K562 (cell line): ENCODE results near the gene VHLL. TPM values are rescaled to one million over a fixed set of nuclear protein-coding genes. Genes with fewer than 3 reads are reported as not detected.

ENCODE experiments used
- BRCA1 ChIP-seq, 2 experiments: fragments of 450-650 bp in 1 of 2; sonication (generic) in 1 of 2; formaldehyde crosslinking in 1 of 2; IDR thresholded peaks; 2 replicates each; pipeline versions ENCODE4 v1.5.0 to v1.6.1; 2017 to 2020; ENCODE audit warnings: mild to moderate bottlenecking in 1 of 2, missing genetic modification reagents in 1 of 2
- E4F1 ChIP-seq: fragments of 250-450 bp; sonication (Bioruptor Pico); IDR thresholded peaks from 2 replicates; pipeline ENCODE4 v1.5.0; 2021; ENCODE audit warnings: mild to moderate bottlenecking, borderline replicate concordance
- EHMT2 ChIP-seq: fragments of 450-650 bp; IDR thresholded peaks from 2 replicates; pipeline ENCODE4 v1.6.1; 2018; ENCODE audit warnings: antibody characterized with exemption
- FIP1L1 ChIP-seq: fragments of 200-400 bp; formaldehyde crosslinking; IDR thresholded peaks from 2 replicates; pipeline ENCODE4 v1.6.1; 2018; ENCODE audit warnings: mild to moderate bottlenecking, low read depth, low read length; ENCODE audit not compliant: poor library complexity, severe bottlenecking
- FOXK2 ChIP-seq, 2 experiments: fragments of 450-650 bp; IDR thresholded peaks in 1 of 2; conservative IDR thresholded peaks in 1 of 2; 2 replicates each; pipeline ENCODE4 v1.6.1; 2016; ENCODE audit warnings: low read depth in 2 of 2, mild to moderate bottlenecking in 1 of 2
- FOXO4 ChIP-seq: fragments of 450-650 bp; formaldehyde crosslinking; IDR thresholded peaks from 2 replicates; pipeline ENCODE4 v1.4.0; 2020; ENCODE audit warnings: mild to moderate bottlenecking, moderate library complexity
- NCOA2 ChIP-seq, 2 experiments: fragments of 450-650 bp; IDR thresholded peaks; 2 replicates each; pipeline ENCODE4 v1.6.1; 2018; ENCODE audit warnings: mild to moderate bottlenecking in 2 of 2, moderate library complexity in 1 of 2; ENCODE audit not compliant: partially characterized antibody in 2 of 2
- PATZ1 ChIP-seq: fragments of 250-450 bp; sonication (Bioruptor Pico); IDR thresholded peaks from 2 replicates; pipeline ENCODE4 v1.5.0; 2020; ENCODE audit warnings: mild to moderate bottlenecking, borderline replicate concordance
- PHF8 ChIP-seq: fragments of 200-600 bp; sonication (generic); IDR thresholded peaks from 2 replicates; pipeline ENCODE4 v1.6.1; 2012; ENCODE audit warnings: mixed run types, mild to moderate bottlenecking, inconsistent platforms, low read length, moderate library complexity, borderline replicate concordance
- RNF219 ChIP-seq: fragments of 250-450 bp; sonication (Bioruptor Pico); IDR thresholded peaks from 2 replicates; pipeline ENCODE4 v1.5.0; 2022; ENCODE audit warnings: mild to moderate bottlenecking
- SMC3 ChIP-seq: conservative IDR thresholded peaks from 2 replicates; pipeline ENCODE4 v1.6.1; 2011; ENCODE audit warnings: low read depth, low read length, improper control_type of control experiment; ENCODE audit not compliant: insufficient read depth
- TCFL5 ChIP-seq: fragments of 250-450 bp; sonication (Bioruptor Pico); conservative IDR thresholded peaks from 2 replicates; pipeline ENCODE4 v1.6.1; 2021; ENCODE audit warnings: mild to moderate bottlenecking, moderate library complexity, matching md5 sums
- TFAM ChIP-seq: fragments of 250-450 bp; sonication (Bioruptor Pico); conservative IDR thresholded peaks from 2 replicates; pipeline ENCODE4 v1.5.0; 2021; ENCODE audit warnings: mild to moderate bottlenecking, moderate library complexity
- TFE3 ChIP-seq: fragments of 450-650 bp; formaldehyde crosslinking; IDR thresholded peaks from 2 replicates; pipeline ENCODE4 v1.4.0; 2020; ENCODE audit warnings: mild to moderate bottlenecking, mixed read lengths
- ZNF707 ChIP-seq: fragments of 250-450 bp; sonication (Bioruptor Pico); conservative IDR thresholded peaks from 2 replicates; pipeline ENCODE4 v1.8.0; 2022; ENCODE audit warnings: inconsistent platforms, mild to moderate bottlenecking, moderate library complexity
- ZNF785 ChIP-seq: fragments of 250-450 bp; sonication (Bioruptor Pico); IDR thresholded peaks from 2 replicates; pipeline ENCODE4 v1.4.0; 2020; ENCODE audit warnings: mild to moderate bottlenecking
- polyA plus RNA-seq, 8 experiments: library from polyadenylated mRNA; depleted of rRNA in 4 of 8; stranded (reverse) in 5 of 8; unstranded in 3 of 8; fragments of >200 nt; fragmentation: Nextera tagmentation in 2 of 8; fragmentation: Illumina TruSeq in 1 of 8; extraction: Ambion mirVana in 2 of 8; extraction: Trizol in 1 of 8; gene quantifications; 2 replicates each; pipeline versions ENCODE4 v1.2.1 to v1.2.3, GENCODE V29; 2011 to 2014; ENCODE audit warnings: inconsistent platforms in 1 of 8, missing spikeins in 1 of 8
- total RNA-seq, 7 experiments: library from RNA; depleted of rRNA in 6 of 7; stranded (reverse); fragments of >200 nt in 6 of 7; fragmentation: Illumina TruSeq in 2 of 7; extraction: Trizol in 2 of 7; gene quantifications; 2 replicates each; pipeline versions ENCODE4 v1.2.1 to v1.2.3, GENCODE V29; 2011 to 2021; ENCODE audit warnings: low replicate concordance in 1 of 7

VHLL gene
- total and polyA plus RNA-seq, 9 of the 15 experiments (the other 6 are each of a cell fraction or from before 2014, with no cell fraction given) = not detected

- TF ChIP-seq TFAM (CRISPR knock-in tag) (no peak), FOXO4 (no peak), ZNF707 (CRISPR knock-in tag) (no peak), FOXK2 (conservative IDR thresholded peaks at IDR 0.05 in 1 of 2, IDR thresholded peaks at IDR 0.05 in 1 of 2; ENCODE audit: low read depth in 2 of 2) (no peak; a peak in 1 of 4 replicates), ZNF785 (CRISPR knock-in tag) (no peak), TFE3 (CRISPR knock-in tag) (no peak), TCFL5 (CRISPR knock-in tag) (no peak), SMC3 (no peak), PATZ1 (CRISPR knock-in tag) (no peak), RNF219 (CRISPR knock-in tag) (no peak), PHF8 (peak; percentile 99), FIP1L1 (peak; percentile 80), BRCA1 (IDR thresholded peaks at IDR 0.05) (no peak), BRCA1 (CRISPR knock-in tag; IDR thresholded peaks at IDR 0.05) (no peak), NCOA2 (IDR thresholded peaks at IDR 0.05; ENCODE audit: partially characterized antibody in 2 of 2) (no peak), EHMT2 (no peak), E4F1 (CRISPR knock-in tag) (no peak)
Observed at GRCh38 chr1:156282479-156283222, 16.5 kb downstream of the VHLL start, which contains the start of gene SMG5 (continued).
